Measurements from ENCODE around the gene FBLN5. TPM values are rescaled to one million over a fixed set of nuclear protein-coding genes. Genes with fewer than 3 reads are reported as not detected.

FBLN5 gene
- total RNA-seq, 4 donors from 2014 or later: 20.3 to 44.3 (median 37.2) TPM

GRCh38 chr14:91870001-91870400 lies 77.5 kb downstream of the FBLN5 start:
- Histone ChIP-seq H3K36me3 (peaks cover 11% of the 10 kb centered on the region), H3K9me3 (no peaks in the 10 kb centered on the region), H3K27me3 (no peaks in the 10 kb centered on the region), H3K4me3 (no peak overlapping the region), H3K27ac (no peak overlapping the region), H3K4me1 (peaks cover 26% of the 10 kb centered on the region)
- no peak for TF ChIP-seq POLR2A (IDR thresholded peaks at IDR 0.05)
- no peak for TF ChIP-seq CTCF (IDR thresholded peaks at IDR 0.05)
- TF ChIP-seq EP300 (IDR thresholded peaks at IDR 0.05): no peak
- TF ChIP-seq POLR2AphosphoS5 (IDR thresholded peaks at IDR 0.05): no peak
- DNase-seq (ENCODE audit: low spot score in 2 of 2): no peak
- WGBS: 78% methylated on average over 15 of the region's 16 CpGs

- H3K4me1 ChIP-seq: peaks cover 26% of the 10 kb centered on the region
- WGBS: 86% methylated on average over 8 of the region's 8 CpGs
- no peaks in the 10 kb centered on the region for H3K9me3 ChIP-seq
- TF ChIP-seq POLR2A (IDR thresholded peaks at IDR 0.05): no peak
- TF ChIP-seq POLR2AphosphoS5 (IDR thresholded peaks at IDR 0.05): no peak
- TF ChIP-seq CTCF (IDR thresholded peaks at IDR 0.05): no peak
- no peak for TF ChIP-seq EP300 (IDR thresholded peaks at IDR 0.05)
- H3K27ac ChIP-seq: no peak overlapping the region
- H3K36me3 ChIP-seq: peaks cover 11% of the 10 kb centered on the region
- H3K27me3 ChIP-seq: no peaks in the 10 kb centered on the region
- no peak overlapping the region for H3K4me3 ChIP-seq
- DNase-seq (ENCODE audit: low spot score in 2 of 2): no peak
Observed at GRCh38 chr14:91869556-91869955, 77.9 kb downstream of the FBLN5 start.

- H3K27ac ChIP-seq: no peak within 1 kb of the TSS
- peaks cover 7% of the 10 kb centered on the region for H3K4me1 ChIP-seq
- no peaks in the 10 kb centered on the region for H3K27me3 ChIP-seq
- peaks cover 11% of the 10 kb centered on the region for H3K36me3 ChIP-seq
- TF ChIP-seq POLR2AphosphoS5 (IDR thresholded peaks at IDR 0.05): no peak
- TF ChIP-seq CTCF (IDR thresholded peaks at IDR 0.05): no peak
- no peak for TF ChIP-seq EP300 (IDR thresholded peaks at IDR 0.05)
- no peak for TF ChIP-seq POLR2A (IDR thresholded peaks at IDR 0.05)
- H3K9me3 ChIP-seq: no peaks in the 10 kb centered on the region
- DNase-seq (ENCODE audit: low spot score in 2 of 2): no peak
- WGBS: 78% methylated on average over 10 of the region's 10 CpGs
- no peak within 1 kb of the TSS for H3K4me3 ChIP-seq
Observed at GRCh38 chr14:91867316-91867988, 80.0 kb downstream of the FBLN5 start, which contains the start of gene TC2N. Gene TC2N (minus strand): TSS chr14:91867536. CDS start chr14:91813769, 53,767 bp downstream.

GRCh38 chr14:91866511-91867295 lies 80.8 kb downstream of the FBLN5 start:
- TF ChIP-seq EP300 (IDR thresholded peaks at IDR 0.05) (no peak), POLR2AphosphoS5 (IDR thresholded peaks at IDR 0.05) (no peak), POLR2A (IDR thresholded peaks at IDR 0.05) (no peak), CTCF (IDR thresholded peaks at IDR 0.05) (no peak)
- no peaks in the 10 kb centered on the region for H3K9me3 ChIP-seq
- no peaks in the 10 kb centered on the region for H3K27me3 ChIP-seq
- peaks cover 11% of the 10 kb centered on the region for H3K36me3 ChIP-seq
- no peaks in the 10 kb centered on the region for H3K4me1 ChIP-seq
- DNase-seq (ENCODE audit: low spot score in 2 of 2): no peak
- H3K27ac ChIP-seq: no peak overlapping the region
- WGBS: 70% methylated on average over 6 of the region's 6 CpGs
- H3K4me3 ChIP-seq: no peak overlapping the region

GRCh38 chr14:91866061-91866460 lies 81.4 kb downstream of the FBLN5 start:
- H3K4me3 ChIP-seq: no peak overlapping the region
- no peak for DNase-seq (ENCODE audit: low spot score in 2 of 2)
- peaks cover 11% of the 10 kb centered on the region for H3K36me3 ChIP-seq
- no peaks in the 10 kb centered on the region for H3K27me3 ChIP-seq
- H3K27ac ChIP-seq: no peak overlapping the region
- no peak for TF ChIP-seq CTCF (IDR thresholded peaks at IDR 0.05)
- no peak for TF ChIP-seq POLR2A (IDR thresholded peaks at IDR 0.05)
- no peak for TF ChIP-seq POLR2AphosphoS5 (IDR thresholded peaks at IDR 0.05)
- TF ChIP-seq EP300 (IDR thresholded peaks at IDR 0.05): no peak
- 38% methylated on average over 2 of the region's 2 CpGs for WGBS
- H3K4me1 ChIP-seq: no peaks in the 10 kb centered on the region
- no peaks in the 10 kb centered on the region for H3K9me3 ChIP-seq
